ENCODE results near the gene NDN.
"Not testable (repeated sequence)": the region's sequence is repeated elsewhere in the genome, so short reads cannot be mapped to it uniquely, and the experiment has no call there.

Gene NDN, protein sequence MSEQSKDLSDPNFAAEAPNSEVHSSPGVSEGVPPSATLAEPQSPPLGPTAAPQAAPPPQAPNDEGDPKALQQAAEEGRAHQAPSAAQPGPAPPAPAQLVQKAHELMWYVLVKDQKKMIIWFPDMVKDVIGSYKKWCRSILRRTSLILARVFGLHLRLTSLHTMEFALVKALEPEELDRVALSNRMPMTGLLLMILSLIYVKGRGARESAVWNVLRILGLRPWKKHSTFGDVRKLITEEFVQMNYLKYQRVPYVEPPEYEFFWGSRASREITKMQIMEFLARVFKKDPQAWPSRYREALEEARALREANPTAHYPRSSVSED

DNA sequence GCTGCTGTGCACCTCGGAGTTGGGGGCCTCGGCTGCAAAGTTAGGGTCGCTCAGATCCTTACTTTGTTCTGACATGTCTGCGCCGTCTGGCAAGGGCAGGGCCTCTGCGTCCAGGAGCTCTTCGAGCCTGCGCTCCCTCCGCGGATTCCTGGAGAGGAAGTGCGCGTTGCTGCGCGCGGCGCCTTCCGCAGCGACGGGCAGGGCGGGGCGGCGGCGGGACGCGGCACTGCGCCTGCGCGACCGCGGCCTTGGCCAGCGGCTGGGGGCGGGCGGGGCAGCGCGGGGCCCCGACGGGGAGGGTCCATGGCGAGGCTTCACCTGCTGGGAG, at the start of gene NDN:
TSS of gene NDN (minus strand) at position 163 of the 328 bp plus-strand sequence. CDS start at position 75, 88 bp downstream.
- Histone ChIP-seq H3K27ac (ENCODE audit: low read depth, low read length) (no peak within 1 kb of the TSS), H3K36me3 (ENCODE audit: control insufficient read depth, insufficient read depth, low read length) (no peaks in the 10 kb centered on the region), H3K9ac (ENCODE audit: low read depth, low read length) (no peak within 1 kb of the TSS), H3K4me3 (ENCODE audit: low read depth, low read length) (peak within 1 kb of the TSS; percentile 76), H3K27me3 (ENCODE audit: control insufficient read depth, insufficient read depth, low read length) (no peaks in the 10 kb centered on the region), H3K4me1 (ENCODE audit: control insufficient read depth, insufficient read depth, low read length) (no peaks in the 10 kb centered on the region), H3K9me3 (ENCODE audit: control insufficient read depth, insufficient read depth, low read length) (peaks cover 40% of the 10 kb centered on the region)

DNA sequence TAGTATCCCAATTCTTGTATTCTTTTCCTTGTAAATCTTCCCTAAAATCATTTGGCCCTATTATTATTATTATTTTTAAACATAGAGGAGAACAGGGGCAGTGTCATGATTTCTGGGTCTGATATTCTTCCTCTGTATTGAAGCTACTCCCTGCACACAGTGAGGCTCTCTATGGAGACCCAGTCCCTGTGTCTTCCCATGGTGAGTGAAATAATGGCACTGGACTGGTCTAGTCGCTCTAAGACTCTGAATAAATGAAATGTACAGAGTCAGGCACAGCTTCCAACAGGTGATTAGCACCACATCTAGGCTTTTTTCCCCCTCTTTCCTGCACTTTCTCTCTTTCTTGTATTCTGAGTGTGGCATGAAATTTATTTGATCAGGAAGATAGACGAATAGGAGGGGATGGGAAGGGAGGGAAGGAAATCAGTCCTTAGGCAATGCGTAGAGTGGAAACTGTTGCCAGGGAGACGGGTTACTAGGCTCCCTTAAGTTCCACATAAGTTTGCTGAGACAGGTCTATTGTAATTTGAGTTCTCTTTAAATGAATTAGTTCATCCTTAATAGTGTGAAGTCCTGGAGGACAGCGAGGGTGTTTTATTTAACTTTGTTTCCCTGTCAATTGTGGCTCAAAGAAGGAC, 49.0 kb upstream of the NDN start:
- H3K27me3 ChIP-seq (ENCODE audit: control insufficient read depth, insufficient read depth, low read length), result no peaks in the 10 kb centered on the region
- H3K4me3 ChIP-seq (ENCODE audit: low read depth, low read length), result no peak overlapping the region
- H3K4me1 ChIP-seq (ENCODE audit: control insufficient read depth, insufficient read depth, low read length), result no peaks in the 10 kb centered on the region
- H3K36me3 ChIP-seq (ENCODE audit: control insufficient read depth, insufficient read depth, low read length), result no peaks in the 10 kb centered on the region
- H3K9me3 ChIP-seq (ENCODE audit: control insufficient read depth, insufficient read depth, low read length), result peaks cover 34% of the 10 kb centered on the region
- no peak overlapping the region for H3K27ac ChIP-seq (ENCODE audit: low read depth, low read length)
- no peak overlapping the region for H3K9ac ChIP-seq (ENCODE audit: low read depth, low read length)

DNA sequence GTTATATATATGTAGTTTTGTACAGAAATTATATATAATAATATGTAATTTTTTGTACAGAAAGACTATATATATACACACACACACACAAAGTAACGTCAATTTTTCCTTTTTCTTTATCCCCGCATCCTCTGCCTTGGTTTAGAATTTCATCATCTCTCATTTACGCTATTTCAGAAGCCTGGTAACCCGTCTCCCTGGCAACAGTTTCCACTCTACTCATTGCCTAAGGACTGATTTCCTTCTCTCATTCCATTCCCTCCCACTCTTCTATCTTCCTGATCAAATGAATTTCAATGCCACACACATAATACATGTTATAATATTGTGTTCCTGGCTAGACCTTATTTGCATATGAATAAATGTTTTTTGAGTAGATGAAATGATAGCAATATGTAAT, 47.8 kb upstream of the NDN start:
- Histone ChIP-seq H3K9me3 (ENCODE audit: control insufficient read depth, insufficient read depth, low read length) (peaks cover 34% of the 10 kb centered on the region), H3K9ac (ENCODE audit: low read depth, low read length) (no peak overlapping the region), H3K27me3 (ENCODE audit: control insufficient read depth, insufficient read depth, low read length) (no peaks in the 10 kb centered on the region), H3K36me3 (ENCODE audit: control insufficient read depth, insufficient read depth, low read length) (no peaks in the 10 kb centered on the region), H3K4me3 (ENCODE audit: low read depth, low read length) (no peak overlapping the region), H3K4me1 (ENCODE audit: control insufficient read depth, insufficient read depth, low read length) (no peaks in the 10 kb centered on the region), H3K27ac (ENCODE audit: low read depth, low read length) (no peak overlapping the region)

DNA sequence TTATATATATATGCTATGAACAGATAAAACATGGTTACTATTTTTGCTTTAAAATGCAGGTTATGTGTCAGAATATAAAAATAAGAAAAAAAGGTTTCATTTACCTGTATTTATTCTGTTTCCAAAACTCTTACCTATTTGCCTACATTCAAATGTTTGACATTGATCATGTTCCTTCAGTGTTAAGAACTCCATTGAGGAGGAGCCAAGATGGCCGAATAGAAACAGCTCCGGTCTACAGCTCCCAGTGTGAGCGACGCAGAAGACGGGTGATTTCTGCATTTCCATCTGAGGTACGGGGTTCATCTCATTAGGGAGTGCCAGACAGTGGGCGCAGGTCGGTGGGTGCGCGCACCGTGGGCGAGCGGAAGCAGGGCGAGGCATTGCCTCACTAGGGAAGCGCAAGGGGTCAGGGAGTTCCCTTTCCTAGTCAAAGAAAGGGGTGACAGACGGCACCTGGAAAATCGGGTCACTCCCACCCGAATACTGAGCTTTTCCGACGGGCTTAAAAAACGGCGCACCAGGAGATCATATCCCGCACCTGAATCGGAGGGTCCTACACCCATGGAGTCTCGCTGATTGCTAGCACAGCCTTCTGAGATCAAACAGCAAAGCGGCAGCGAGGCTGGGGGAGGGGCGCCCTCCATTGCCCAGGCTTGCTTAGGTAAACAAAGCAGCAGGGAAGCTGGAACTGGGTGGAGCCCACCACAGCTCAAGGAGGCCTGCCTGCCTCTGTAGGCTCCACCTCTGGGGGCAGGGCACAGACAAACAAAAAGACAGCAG, 27.0 kb upstream of the NDN start:
- H3K4me1 ChIP-seq (ENCODE audit: control insufficient read depth, insufficient read depth, low read length); H3K27ac ChIP-seq (ENCODE audit: low read depth, low read length); H3K9ac ChIP-seq (ENCODE audit: low read depth, low read length); H3K36me3 ChIP-seq (ENCODE audit: control insufficient read depth, insufficient read depth, low read length); H3K27me3 ChIP-seq (ENCODE audit: control insufficient read depth, insufficient read depth, low read length): not testable (repeated sequence)
- Histone ChIP-seq H3K9me3 (ENCODE audit: control insufficient read depth, insufficient read depth, low read length) (peaks cover 27% of the 10 kb centered on the region), H3K4me3 (ENCODE audit: low read depth, low read length) (peak overlapping the region; percentile 46; the same call in 1 of the 2 replicates)

DNA sequence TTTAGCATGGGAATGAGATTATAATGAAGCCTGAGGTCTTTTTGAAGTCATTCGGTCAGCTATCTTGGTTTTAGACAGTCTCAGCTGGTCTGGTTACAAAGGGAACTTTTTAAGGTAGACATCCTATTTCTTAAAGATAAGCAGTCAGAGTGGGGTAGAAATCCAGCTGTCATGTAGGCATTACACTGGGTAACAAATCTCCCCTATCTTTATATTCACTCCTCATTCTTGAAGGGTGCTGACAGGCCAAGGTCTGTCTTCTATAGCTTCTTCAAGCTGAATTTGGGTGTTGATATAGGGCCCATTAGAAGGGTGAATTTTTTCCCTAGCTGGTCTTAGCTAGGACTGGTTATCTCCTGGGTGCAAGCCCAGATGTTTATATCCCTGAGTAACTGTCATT, 21.2 kb upstream of the NDN start:
- Histone ChIP-seq H3K4me3 (ENCODE audit: low read depth, low read length) (no peak overlapping the region), H3K27ac (ENCODE audit: low read depth, low read length) (no peak overlapping the region), H3K36me3 (ENCODE audit: control insufficient read depth, insufficient read depth, low read length) (no peaks in the 10 kb centered on the region), H3K9me3 (ENCODE audit: control insufficient read depth, insufficient read depth, low read length) (peaks cover 55% of the 10 kb centered on the region), H3K9ac (ENCODE audit: low read depth, low read length) (no peak overlapping the region), H3K4me1 (ENCODE audit: control insufficient read depth, insufficient read depth, low read length) (no peaks in the 10 kb centered on the region), H3K27me3 (ENCODE audit: control insufficient read depth, insufficient read depth, low read length) (no peaks in the 10 kb centered on the region)

DNA sequence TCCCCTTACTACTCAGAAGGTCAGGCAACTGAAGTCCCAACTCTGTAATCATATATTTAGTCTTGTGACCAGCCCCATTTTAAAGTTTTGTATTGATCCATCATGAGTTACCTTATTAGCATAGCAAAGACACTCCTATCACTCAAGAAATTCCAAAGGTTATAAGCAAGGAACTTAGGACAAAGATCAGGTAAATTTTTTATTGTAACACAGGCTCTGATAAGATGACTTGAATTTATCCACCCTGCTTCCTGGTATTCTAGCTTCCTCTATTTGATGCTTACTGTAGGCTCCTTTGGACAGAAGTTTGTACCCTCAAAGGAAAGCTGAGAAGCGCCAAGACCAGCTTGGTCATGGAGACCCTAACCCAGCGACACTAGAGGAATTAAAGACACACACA, 8.2 kb upstream of the NDN start:
- no peak overlapping the region for H3K9ac ChIP-seq (ENCODE audit: low read depth, low read length)
- no peak overlapping the region for H3K4me3 ChIP-seq (ENCODE audit: low read depth, low read length)
- no peaks in the 10 kb centered on the region for H3K27me3 ChIP-seq (ENCODE audit: control insufficient read depth, insufficient read depth, low read length)
- no peak overlapping the region for H3K27ac ChIP-seq (ENCODE audit: low read depth, low read length)
- H3K9me3 ChIP-seq (ENCODE audit: control insufficient read depth, insufficient read depth, low read length), result peaks cover 38% of the 10 kb centered on the region
- H3K36me3 ChIP-seq (ENCODE audit: control insufficient read depth, insufficient read depth, low read length), result no peaks in the 10 kb centered on the region
- no peaks in the 10 kb centered on the region for H3K4me1 ChIP-seq (ENCODE audit: control insufficient read depth, insufficient read depth, low read length)

DNA sequence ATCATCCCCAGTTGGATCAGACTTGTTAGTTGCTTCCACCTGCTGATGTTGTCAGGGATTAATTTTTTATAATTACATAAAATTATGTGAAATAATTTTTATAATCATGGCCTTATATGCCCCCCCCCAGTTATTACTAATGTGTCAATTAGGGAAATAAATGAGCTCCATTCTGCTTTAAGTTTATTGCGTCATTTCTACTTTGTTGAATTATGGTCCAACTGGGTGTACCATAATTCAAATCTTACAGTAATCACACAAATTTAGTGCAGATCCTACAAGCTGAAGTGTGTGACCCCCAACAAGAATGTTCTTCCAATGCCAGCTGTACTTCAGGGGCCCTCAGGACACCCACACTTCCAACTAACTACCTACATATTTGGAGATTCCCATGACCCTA, 7.5 kb upstream of the NDN start:
- Histone ChIP-seq H3K9me3 (ENCODE audit: control insufficient read depth, insufficient read depth, low read length) (peaks cover 39% of the 10 kb centered on the region), H3K9ac (ENCODE audit: low read depth, low read length) (no peak overlapping the region), H3K27me3 (ENCODE audit: control insufficient read depth, insufficient read depth, low read length) (no peaks in the 10 kb centered on the region), H3K4me1 (ENCODE audit: control insufficient read depth, insufficient read depth, low read length) (no peaks in the 10 kb centered on the region), H3K4me3 (ENCODE audit: low read depth, low read length) (no peak overlapping the region), H3K27ac (ENCODE audit: low read depth, low read length) (no peak overlapping the region), H3K36me3 (ENCODE audit: control insufficient read depth, insufficient read depth, low read length) (no peaks in the 10 kb centered on the region)

DNA sequence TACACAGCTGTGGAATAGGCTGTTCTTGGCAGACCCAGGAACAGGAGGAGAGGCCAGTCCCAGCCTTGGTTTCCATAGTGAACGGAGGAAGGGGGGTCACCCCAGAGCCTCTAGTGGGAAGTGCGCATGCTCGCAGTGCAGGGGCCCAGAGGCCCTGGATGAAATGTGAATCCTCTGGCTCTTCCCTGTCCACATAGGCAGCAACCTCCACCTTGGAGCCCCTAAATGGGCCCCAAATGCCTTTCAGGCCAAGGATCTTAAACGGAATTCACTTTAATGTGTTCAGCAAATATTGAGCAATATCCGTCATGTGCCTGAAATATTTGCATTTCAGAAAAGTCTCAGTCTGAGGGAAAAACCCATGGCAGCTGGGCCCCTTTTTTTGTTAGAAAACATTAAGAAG, 3.3 kb upstream of the NDN start:
- H3K4me3 ChIP-seq (ENCODE audit: low read depth, low read length), result no peak overlapping the region
- H3K9me3 ChIP-seq (ENCODE audit: control insufficient read depth, insufficient read depth, low read length), result peaks cover 50% of the 10 kb centered on the region

DNA sequence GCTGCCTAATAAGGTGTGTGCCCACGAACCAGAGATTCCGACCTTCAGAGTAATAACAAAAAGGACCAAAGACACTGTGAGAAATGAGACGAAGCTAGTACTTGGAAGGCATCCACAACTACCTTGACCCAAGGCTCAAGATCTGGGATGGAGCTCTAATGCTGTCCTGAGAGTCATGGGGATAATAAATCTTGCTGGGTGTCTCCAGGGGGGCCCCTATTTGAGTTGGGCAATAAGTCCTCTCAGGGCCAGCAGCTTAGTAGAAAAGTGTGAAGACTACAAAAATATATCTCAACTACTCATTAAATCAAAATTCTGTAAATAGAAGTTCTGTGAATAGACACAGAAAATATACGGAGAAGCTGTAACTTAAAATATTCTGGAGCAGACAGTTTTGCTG, 2.9 kb upstream of the NDN start:
- no peak overlapping the region for H3K4me3 ChIP-seq (ENCODE audit: low read depth, low read length)
- H3K27me3 ChIP-seq (ENCODE audit: control insufficient read depth, insufficient read depth, low read length), result no peaks in the 10 kb centered on the region
- H3K4me1 ChIP-seq (ENCODE audit: control insufficient read depth, insufficient read depth, low read length), result no peaks in the 10 kb centered on the region
- H3K36me3 ChIP-seq (ENCODE audit: control insufficient read depth, insufficient read depth, low read length), result no peaks in the 10 kb centered on the region
- no peak overlapping the region for H3K9ac ChIP-seq (ENCODE audit: low read depth, low read length)
- peaks cover 46% of the 10 kb centered on the region for H3K9me3 ChIP-seq (ENCODE audit: control insufficient read depth, insufficient read depth, low read length)
- H3K27ac ChIP-seq (ENCODE audit: low read depth, low read length), result no peak overlapping the region

More for the DNA sequence above, 3.3 kb upstream of the NDN start:
- Histone ChIP-seq H3K27me3 (ENCODE audit: control insufficient read depth, insufficient read depth, low read length) (no peaks in the 10 kb centered on the region), H3K27ac (ENCODE audit: low read depth, low read length) (no peak overlapping the region), H3K9ac (ENCODE audit: low read depth, low read length) (no peak overlapping the region), H3K4me1 (ENCODE audit: control insufficient read depth, insufficient read depth, low read length) (no peaks in the 10 kb centered on the region), H3K36me3 (ENCODE audit: control insufficient read depth, insufficient read depth, low read length) (no peaks in the 10 kb centered on the region)

DNA sequence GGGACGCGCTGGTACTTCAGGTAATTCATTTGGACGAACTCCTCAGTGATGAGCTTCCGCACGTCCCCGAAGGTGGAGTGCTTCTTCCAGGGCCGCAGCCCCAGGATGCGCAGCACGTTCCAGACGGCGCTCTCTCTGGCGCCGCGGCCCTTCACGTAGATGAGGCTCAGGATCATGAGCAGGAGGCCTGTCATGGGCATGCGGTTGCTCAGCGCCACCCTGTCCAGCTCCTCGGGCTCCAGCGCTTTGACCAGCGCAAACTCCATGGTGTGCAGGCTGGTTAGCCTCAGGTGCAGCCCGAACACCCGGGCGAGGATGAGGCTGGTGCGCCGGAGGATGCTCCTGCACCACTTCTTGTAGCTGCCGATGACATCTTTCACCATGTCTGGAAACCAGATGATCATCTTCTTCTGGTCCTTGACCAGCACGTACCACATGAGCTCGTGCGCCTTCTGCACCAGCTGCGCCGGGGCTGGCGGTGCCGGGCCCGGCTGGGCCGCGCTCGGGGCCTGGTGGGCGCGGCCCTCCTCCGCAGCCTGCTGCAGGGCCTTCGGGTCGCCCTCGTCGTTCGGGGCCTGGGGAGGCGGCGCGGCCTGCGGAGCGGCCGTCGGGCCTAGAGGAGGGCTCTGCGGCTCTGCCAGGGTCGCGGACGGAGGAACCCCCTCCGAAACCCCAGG, 501 bp downstream of the NDN start:
- peak overlapping the region; percentile 76 for H3K4me3 ChIP-seq (ENCODE audit: low read depth, low read length)
- H3K4me1 ChIP-seq (ENCODE audit: control insufficient read depth, insufficient read depth, low read length), result no peaks in the 10 kb centered on the region
- no peaks in the 10 kb centered on the region for H3K27me3 ChIP-seq (ENCODE audit: control insufficient read depth, insufficient read depth, low read length)
- no peak overlapping the region for H3K27ac ChIP-seq (ENCODE audit: low read depth, low read length)
- peaks cover 36% of the 10 kb centered on the region for H3K9me3 ChIP-seq (ENCODE audit: control insufficient read depth, insufficient read depth, low read length)
- no peaks in the 10 kb centered on the region for H3K36me3 ChIP-seq (ENCODE audit: control insufficient read depth, insufficient read depth, low read length)
- H3K9ac ChIP-seq (ENCODE audit: low read depth, low read length), result no peak overlapping the region

All from HUES48 (cell line).